ENCODE data around the gene CD109.

The CD109 gene

DNA sequence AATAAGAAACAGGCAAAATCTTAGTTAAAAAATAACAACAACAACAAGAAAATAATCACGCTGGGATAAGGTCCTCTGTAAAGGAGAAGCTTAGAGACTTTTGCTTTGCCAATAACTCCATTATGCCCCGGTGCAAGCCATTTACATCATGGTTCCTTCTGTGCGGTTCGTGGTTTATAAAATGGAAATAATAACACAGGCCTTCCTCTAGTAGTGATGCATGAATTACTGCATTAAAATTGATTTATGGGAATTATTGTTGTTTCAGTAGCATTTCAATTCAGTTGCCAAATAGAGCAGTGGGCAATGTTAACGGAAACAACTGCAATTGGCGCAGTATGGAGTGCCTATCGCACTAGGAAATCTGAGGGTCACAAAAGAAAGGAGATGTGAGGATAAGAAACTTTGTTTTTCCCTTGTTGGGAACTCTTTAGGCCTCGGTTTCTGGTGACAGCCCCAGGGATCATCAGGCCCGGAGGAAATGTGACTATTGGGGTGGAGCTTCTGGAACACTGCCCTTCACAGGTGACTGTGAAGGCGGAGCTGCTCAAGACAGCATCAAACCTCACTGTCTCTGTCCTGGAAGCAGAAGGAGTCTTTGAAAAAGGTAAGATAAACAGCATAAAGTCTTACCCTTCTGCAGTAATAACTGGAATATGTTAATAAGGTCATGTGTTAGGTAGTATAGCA, 1.1 kb downstream of the CD109 start:
- ChIA-PET CTCF (interaction anchor here (1.3 to 3.9 kb wide), 2 partner anchors 36 to 45 kb away, joined by 6 to 15 read pairs; no protein-coding TSS in a partner anchor), POLR2A (no interaction called here)
- DNase-seq (ENCODE audit: low read depth, low spot score): no peak
- TF ChIP-seq CTCF (IDR thresholded peaks at IDR 0.05; ENCODE audit: insufficient read depth, low read length, missing control alignments): no peak
- peak overlapping the region; percentile 69 for H3K4me3 ChIP-seq (ENCODE audit: low read depth, low read length)

GRCh38 chr6:73699676-73700459, 3.9 kb downstream of the CD109 start:
- POLR2A ChIA-PET: no interaction called here
- CTCF ChIA-PET: interaction anchor here (1.0 kb wide), 1 partner anchor 1511 kb away, joined by 3 read pairs; no protein-coding TSS in a partner anchor
- DNase-seq (ENCODE audit: low read depth, low spot score): no peak
- no peak overlapping the region for H3K4me3 ChIP-seq (ENCODE audit: low read depth, low read length)
- no peak for TF ChIP-seq CTCF (IDR thresholded peaks at IDR 0.05; ENCODE audit: insufficient read depth, low read length, missing control alignments)

DNA sequence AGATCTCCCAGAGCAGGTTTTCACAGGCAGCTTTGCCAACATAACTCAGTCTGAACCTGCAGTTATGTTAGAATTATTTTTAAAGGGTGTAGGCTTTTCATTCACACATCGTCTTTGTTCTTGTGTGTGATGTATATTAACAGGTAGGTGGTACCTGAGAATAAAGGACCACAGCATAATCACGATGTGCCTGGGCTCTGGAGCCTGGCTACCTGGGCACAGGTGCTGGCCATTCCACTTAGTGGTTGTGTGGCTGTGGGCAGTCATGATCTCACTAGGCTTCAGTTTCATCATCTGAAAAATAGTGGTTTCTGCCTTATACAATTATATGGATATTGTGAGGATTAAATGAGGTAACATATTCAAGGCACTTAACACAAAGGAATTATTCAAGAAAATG, 6.4 kb downstream of the CD109 start:
- POLR2A ChIA-PET: no interaction called here
- H3K4me3 ChIP-seq (ENCODE audit: low read depth, low read length): no peak overlapping the region
- CTCF ChIA-PET: interaction anchor here (1.1 to 2.6 kb wide), 3 partner anchors 26 to 31 kb away, joined by 3 to 15 read pairs (median 6); no protein-coding TSS in a partner anchor
- no peak for DNase-seq (ENCODE audit: low read depth, low spot score)
- no peak for TF ChIP-seq CTCF (IDR thresholded peaks at IDR 0.05; ENCODE audit: insufficient read depth, low read length, missing control alignments)

DNA sequence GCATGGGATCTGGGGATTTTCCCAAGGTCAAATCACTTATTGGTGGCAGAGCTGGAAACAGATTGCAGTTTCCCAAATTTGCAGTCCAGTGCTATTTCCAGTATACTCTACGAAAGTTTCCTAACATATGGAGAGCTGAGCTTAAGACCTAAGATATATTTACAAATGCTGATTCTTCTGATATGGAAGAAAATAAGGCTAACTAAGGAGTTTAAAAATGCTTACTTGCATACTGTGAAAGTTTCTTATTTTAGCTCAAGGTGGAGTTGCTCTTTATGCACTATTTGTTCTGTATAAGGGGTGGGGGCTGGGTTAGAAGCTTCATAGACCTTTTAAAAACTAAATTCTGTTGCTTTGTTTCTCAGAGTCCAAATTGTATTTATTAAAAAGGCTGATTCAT, 7.5 kb downstream of the CD109 start:
- ChIA-PET CTCF (interaction anchor here (1.0 to 2.6 kb wide), 4 partner anchors 10 to 31 kb away, joined by 3 to 15 read pairs (median 4); no protein-coding TSS in a partner anchor), POLR2A (interaction anchor here (0.7 kb wide), 1 partner anchor 1586 kb away, joined by 3 read pairs; no protein-coding TSS in a partner anchor)
- no peak for DNase-seq (ENCODE audit: low read depth, low spot score)
- H3K4me3 ChIP-seq (ENCODE audit: low read depth, low read length): no peak overlapping the region
- no peak for TF ChIP-seq CTCF (IDR thresholded peaks at IDR 0.05; ENCODE audit: insufficient read depth, low read length, missing control alignments)

- POLR2A ChIA-PET: no interaction called here
- DNase-seq (ENCODE audit: low read depth, low spot score): peak; percentile 94
- peak overlapping the region; percentile 25 for H3K4me3 ChIP-seq (ENCODE audit: low read depth, low read length)
- CTCF ChIA-PET: interaction anchor here (1.0 to 2.6 kb wide), 4 partner anchors 10 to 29 kb away, joined by 3 to 15 read pairs (median 6); no protein-coding TSS in a partner anchor
- no peak for TF ChIP-seq CTCF (IDR thresholded peaks at IDR 0.05; ENCODE audit: insufficient read depth, low read length, missing control alignments)
Measured at GRCh38 chr6:73704260-73704659, 8.3 kb downstream of the CD109 start.

- H3K4me3 ChIP-seq (ENCODE audit: low read depth, low read length): no peak overlapping the region
- CTCF ChIA-PET: interaction anchor here (1.0 to 1.3 kb wide), 3 partner anchors 9 to 28 kb away, joined by 3 to 7 read pairs (median 4); no protein-coding TSS in a partner anchor
- POLR2A ChIA-PET: interaction anchor here (1.0 kb wide), 1 partner anchor 9 kb away, joined by 3 read pairs; the partner anchor contains the start of gene CD109
- TF ChIP-seq CTCF (IDR thresholded peaks at IDR 0.05; ENCODE audit: insufficient read depth, low read length, missing control alignments): no peak
- no peak for DNase-seq (ENCODE audit: low read depth, low spot score)
Measured at GRCh38 chr6:73704798-73705197, 8.8 kb downstream of the CD109 start.

Measured in AG04449 (cell line).